Chondrocyte (in vitro differentiated cells): ENCODE data around the gene C2. TPM values are rescaled to one million over a fixed set of nuclear protein-coding genes. Genes with fewer than 3 reads are reported as not detected.
"Not testable (repeated sequence)": the region's sequence is repeated elsewhere in the genome, so short reads cannot be mapped to it uniquely, and the experiment has no call there.

Experiments used
- DNase-seq: peaks from one replicate; pipeline ENCODE4 v3.0.0; 2021; ENCODE audit warnings: mixed read lengths, low spot score
- H3K27ac Mint-ChIP-seq: one replicate; pipeline ENCODE4 v1.8.0; 2021; ENCODE audit warnings: mild to moderate bottlenecking, moderate library complexity, mixed read lengths; ENCODE audit not compliant: unreplicated experiment
- H3K27me3 Mint-ChIP-seq: 2 replicates; pipeline ENCODE4 v1.8.0; 2021; ENCODE audit warnings: low read depth, mixed read lengths
- H3K36me3 Mint-ChIP-seq: 2 replicates; pipeline ENCODE4 v1.8.0; 2021; ENCODE audit warnings: low read depth, mixed read lengths
- H3K4me1 Mint-ChIP-seq: 2 replicates; pipeline ENCODE4 v1.8.0; 2021; ENCODE audit warnings: low read depth, mild to moderate bottlenecking, mixed read lengths
- H3K4me3 Mint-ChIP-seq: one replicate; pipeline ENCODE4 v1.8.0; 2021; ENCODE audit warnings: mild to moderate bottlenecking, moderate library complexity, mixed read lengths; ENCODE audit not compliant: unreplicated experiment
- H3K9me3 Mint-ChIP-seq: 2 replicates; pipeline ENCODE4 v1.8.0; 2021; ENCODE audit warnings: low read depth, mixed read lengths
- CTCF ChIP-seq: fragments of 200-600 bp; sonication (generic); IDR thresholded peaks from 2 replicates; pipeline ENCODE4 v1.5.0; 2021; ENCODE audit warnings: antibody characterized with exemption, mild to moderate bottlenecking, moderate library complexity
- total RNA-seq: library from RNA; stranded (reverse); gene quantifications from 3 replicates; pipeline ENCODE4 v1.2.1, GENCODE V29; 2021

Gene C2
- total RNA-seq, 1 donor from 2014 or later = 0.52 TPM

DNA sequence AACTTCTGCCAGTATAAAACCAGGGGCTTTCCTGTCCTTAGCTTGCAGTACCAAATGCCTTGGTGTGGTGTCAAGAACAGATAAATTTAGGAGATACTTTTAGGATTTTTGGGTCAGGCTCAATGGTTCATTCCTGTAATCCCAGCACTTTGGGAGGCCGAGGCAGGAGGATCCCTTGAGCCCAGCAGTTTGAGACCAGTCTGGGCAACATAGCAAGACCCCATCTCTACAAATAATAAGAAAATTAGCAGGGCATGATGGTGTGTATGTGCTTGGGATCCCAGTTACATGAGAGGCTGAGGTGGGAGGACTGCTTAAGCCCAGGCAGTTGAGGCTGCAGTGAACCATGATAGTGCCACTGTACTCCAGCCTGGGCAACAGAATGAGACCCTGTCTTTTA lies 22.5 kb upstream of the C2 start:
- no peak for DNase-seq
- no peak overlapping the region for H3K27ac Mint-ChIP-seq
- H3K36me3 Mint-ChIP-seq = no peaks in the 10 kb centered on the region
- H3K9me3 Mint-ChIP-seq = no peaks in the 10 kb centered on the region
- TF ChIP-seq CTCF = no peak
- H3K4me1 Mint-ChIP-seq = peaks cover 17% of the 10 kb centered on the region
- no peaks in the 10 kb centered on the region for H3K27me3 Mint-ChIP-seq
- no peak overlapping the region for H3K4me3 Mint-ChIP-seq

GRCh38 chr6:31906122-31906521 lies 21.4 kb upstream of the C2 start:
- Mint-ChIP-seq H3K4me1 (peaks cover 21% of the 10 kb centered on the region), H3K36me3 (no peaks in the 10 kb centered on the region), H3K27ac (no peak overlapping the region), H3K27me3 (no peaks in the 10 kb centered on the region), H3K4me3 (no peak overlapping the region), H3K9me3 (no peaks in the 10 kb centered on the region)
- TF ChIP-seq CTCF = no peak
- DNase-seq = no peak

DNA sequence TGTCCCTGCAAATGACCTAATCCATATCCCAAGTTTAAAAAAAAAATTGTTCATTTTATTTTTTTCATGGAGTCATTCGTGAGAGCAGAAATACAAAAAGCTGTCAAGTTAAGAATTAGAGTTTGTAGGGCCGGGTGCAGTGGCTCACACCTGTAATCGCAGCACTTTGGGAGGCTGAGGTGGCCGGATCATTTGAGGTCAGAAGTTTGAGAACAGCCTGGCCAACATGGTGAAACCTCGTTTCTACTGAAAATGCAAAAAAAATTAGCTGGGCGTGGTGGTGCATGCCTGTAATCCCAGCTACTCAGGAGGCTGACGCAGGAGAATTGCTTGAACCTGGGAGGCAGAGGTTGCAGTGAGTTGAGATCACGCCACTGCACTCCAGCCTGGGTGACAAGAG lies 20.8 kb upstream of the C2 start:
- not testable (repeated sequence) for DNase-seq, H3K27me3 Mint-ChIP-seq, H3K27ac Mint-ChIP-seq, H3K9me3 Mint-ChIP-seq, H3K4me3 Mint-ChIP-seq, H3K36me3 Mint-ChIP-seq
- H3K4me1 Mint-ChIP-seq = peaks cover 26% of the 10 kb centered on the region

GRCh38 chr6:31907158-31907813 lies 20.2 kb upstream of the C2 start:
- no peaks in the 10 kb centered on the region for H3K9me3 Mint-ChIP-seq
- no peak for TF ChIP-seq CTCF
- peaks cover 31% of the 10 kb centered on the region for H3K4me1 Mint-ChIP-seq
- no peak for DNase-seq
- H3K4me3 Mint-ChIP-seq = no peak overlapping the region
- no peak overlapping the region for H3K27ac Mint-ChIP-seq
- no peaks in the 10 kb centered on the region for H3K27me3 Mint-ChIP-seq
- H3K36me3 Mint-ChIP-seq = no peaks in the 10 kb centered on the region

GRCh38 chr6:31908255-31908654 lies 19.3 kb upstream of the C2 start:
- not testable (repeated sequence) for H3K9me3 Mint-ChIP-seq, H3K36me3 Mint-ChIP-seq, H3K27me3 Mint-ChIP-seq, H3K4me3 Mint-ChIP-seq, DNase-seq, H3K27ac Mint-ChIP-seq
- peaks cover 24% of the 10 kb centered on the region for H3K4me1 Mint-ChIP-seq

DNA sequence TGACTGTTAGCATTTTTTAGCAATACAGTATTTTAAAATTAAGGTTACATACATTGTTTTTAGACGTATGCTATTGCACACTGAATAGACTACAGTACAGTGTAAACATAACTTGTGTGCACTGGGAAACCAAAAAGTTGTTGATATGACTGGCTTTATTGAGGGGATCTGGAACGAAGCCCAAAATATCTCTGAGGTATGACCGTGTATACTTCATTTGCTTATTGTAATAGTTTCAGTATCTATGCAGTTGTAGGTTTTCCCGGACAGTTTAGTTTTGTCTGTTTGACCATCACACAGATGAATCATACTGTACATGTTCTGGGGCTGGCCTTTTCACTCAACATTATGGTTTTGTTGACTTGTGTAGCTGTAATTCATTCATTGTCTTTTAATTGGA lies 18.7 kb upstream of the C2 start:
- TF ChIP-seq CTCF = no peak
- H3K4me3 Mint-ChIP-seq = no peak overlapping the region
- no peak for DNase-seq

DNA sequence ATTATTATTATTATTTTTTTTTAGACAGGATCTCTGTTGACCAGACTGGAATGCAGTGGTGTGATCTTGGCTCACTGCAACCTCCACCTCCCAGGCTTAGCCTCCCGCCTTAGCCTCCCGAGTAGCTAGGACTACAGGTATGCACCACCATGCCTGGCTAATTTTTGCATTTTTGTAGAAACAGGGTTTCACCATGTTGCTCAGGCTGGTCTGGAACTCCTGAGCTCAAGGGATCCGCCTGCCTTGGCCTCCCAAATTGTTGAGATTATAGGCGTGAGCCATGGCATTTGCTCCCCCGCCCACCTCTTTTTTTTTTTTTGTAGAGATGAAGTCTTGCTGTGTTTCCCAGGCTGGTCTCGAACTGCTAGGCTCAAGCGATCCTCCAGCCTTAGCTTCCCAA lies 18.2 kb upstream of the C2 start:
- not testable (repeated sequence) for H3K27me3 Mint-ChIP-seq, H3K27ac Mint-ChIP-seq, H3K4me3 Mint-ChIP-seq, H3K36me3 Mint-ChIP-seq, H3K9me3 Mint-ChIP-seq, DNase-seq
- H3K4me1 Mint-ChIP-seq = peaks cover 24% of the 10 kb centered on the region

More for the DNA sequence above, 18.7 kb upstream of the C2 start:
- no peaks in the 10 kb centered on the region for H3K36me3 Mint-ChIP-seq
- peaks cover 24% of the 10 kb centered on the region for H3K4me1 Mint-ChIP-seq
- H3K27me3 Mint-ChIP-seq = no peaks in the 10 kb centered on the region
- H3K9me3 Mint-ChIP-seq = no peaks in the 10 kb centered on the region
- no peak overlapping the region for H3K27ac Mint-ChIP-seq
